ENCODE measurements around the gene YY1AP1.

- TF ChIP-seq CTCF (IDR thresholded peaks at IDR 0.05) (no peak), EP300 (IDR thresholded peaks at IDR 0.05) (no peak)
These were observed 6.5 kb upstream of the YY1AP1 start for GRCh38 chr1:155695072-155695471.
